RCC 7860 (cell line): Measurements from ENCODE around the gene SFN.
A peak's percentile ranks its signal among the peaks of the same experiment; 100 is the strongest.
"Not testable (repeated sequence)": the region's sequence is repeated elsewhere in the genome, so short reads cannot be mapped to it uniquely, and the experiment has no call there.

Experiments used
- DNase-seq: peaks from one replicate; pipeline ENCODE4 v3.0.0-alpha.2; 2015; ENCODE audit warnings: low spot score
- FAIRE-seq: peaks from 2 replicates; lab custom pipeline; 2012; peaks lifted over from hg19 to GRCh38; lab: Jason Lieb, UNC

SFN gene

GRCh38 chr1:26838474-26839338 lies 24.2 kb upstream of the SFN start:
- DNase-seq (no peak), FAIRE-seq (no peak)

DNA sequence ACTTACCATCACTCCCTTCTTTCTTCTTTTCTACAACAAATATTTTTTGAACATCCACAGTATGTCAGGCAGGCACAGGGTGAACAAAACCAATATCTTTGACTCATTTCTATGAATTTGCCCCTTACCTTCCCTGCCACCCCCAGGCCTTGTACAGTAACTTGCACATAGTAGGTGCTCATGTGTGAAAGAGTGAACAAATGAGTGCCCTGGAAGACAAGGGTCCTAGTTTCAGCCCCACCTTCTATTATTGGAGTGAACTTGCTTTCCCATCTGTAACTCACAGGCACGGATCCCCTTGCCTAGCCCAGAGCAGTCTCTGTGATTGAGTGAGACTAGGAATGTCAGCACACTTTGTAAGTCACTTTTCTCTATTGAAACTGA lies 23.6 kb upstream of the SFN start:
- DNase-seq (no peak), FAIRE-seq (no peak)

GRCh38 chr1:26839779-26840178 lies 23.2 kb upstream of the SFN start:
- no peak for FAIRE-seq

DNA sequence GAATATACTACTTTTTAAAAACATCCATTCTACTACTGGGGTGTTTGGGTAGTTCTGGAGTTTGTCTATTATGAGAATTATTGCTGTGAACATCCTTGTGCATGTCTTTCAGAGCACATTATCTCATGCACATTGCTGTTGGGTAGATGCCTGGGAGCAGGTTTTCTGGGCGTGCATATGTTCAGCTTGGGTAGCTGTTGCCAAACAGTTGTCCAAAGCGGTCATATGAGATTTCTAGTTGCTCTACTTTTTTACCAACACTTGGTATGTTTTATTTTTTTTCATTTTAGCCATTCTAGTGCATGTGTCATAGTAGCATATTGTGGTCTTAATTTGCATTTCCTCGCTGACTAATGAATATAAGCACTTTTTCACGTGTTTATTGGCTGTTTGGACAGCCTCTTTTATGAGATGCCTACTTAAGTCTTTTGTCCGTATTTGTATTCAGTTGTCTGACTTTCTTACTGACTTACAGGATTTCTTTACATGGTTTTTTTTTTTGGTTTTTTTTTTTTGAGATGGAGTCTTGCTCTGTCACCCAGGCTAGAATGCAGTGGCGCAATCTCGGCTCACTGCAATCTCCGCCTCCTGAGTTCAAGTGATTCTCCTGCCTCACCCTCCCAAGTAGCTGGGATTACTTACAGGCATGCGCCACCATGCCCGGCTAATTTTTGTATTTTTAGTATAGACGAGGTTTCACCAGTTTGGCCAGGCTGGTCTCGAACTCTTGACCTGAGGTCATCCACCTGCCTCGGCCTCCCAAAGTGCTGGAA lies 18.3 kb upstream of the SFN start:
- FAIRE-seq: no peak
- no peak for DNase-seq

More at GRCh38 chr1:26839779-26840178, 23.2 kb upstream of the SFN start:
- no peak for DNase-seq

GRCh38 chr1:26847826-26848225 lies 15.1 kb upstream of the SFN start:
- FAIRE-seq, DNase-seq: not testable (repeated sequence)

DNA sequence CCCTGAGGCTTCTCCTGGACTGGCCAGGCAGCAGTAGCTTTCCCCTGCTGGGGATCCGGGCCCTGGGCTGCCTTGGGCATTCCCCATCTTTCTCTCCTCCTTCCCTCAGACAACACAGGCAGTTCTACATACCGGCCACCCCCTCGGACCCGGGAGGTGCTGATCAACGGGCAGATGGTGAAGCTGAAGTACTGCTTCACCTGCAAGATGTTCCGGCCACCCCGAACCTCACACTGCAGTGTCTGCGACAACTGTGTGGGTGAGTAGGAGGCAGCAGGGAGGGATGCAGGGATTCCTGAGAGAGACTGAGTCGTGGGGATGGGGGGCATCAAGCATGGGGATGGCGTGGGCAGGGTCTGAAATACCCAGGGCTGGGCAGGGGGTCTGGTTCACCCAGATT lies 14.4 kb upstream of the SFN start:
- FAIRE-seq (no peak), DNase-seq (no peak)

DNA sequence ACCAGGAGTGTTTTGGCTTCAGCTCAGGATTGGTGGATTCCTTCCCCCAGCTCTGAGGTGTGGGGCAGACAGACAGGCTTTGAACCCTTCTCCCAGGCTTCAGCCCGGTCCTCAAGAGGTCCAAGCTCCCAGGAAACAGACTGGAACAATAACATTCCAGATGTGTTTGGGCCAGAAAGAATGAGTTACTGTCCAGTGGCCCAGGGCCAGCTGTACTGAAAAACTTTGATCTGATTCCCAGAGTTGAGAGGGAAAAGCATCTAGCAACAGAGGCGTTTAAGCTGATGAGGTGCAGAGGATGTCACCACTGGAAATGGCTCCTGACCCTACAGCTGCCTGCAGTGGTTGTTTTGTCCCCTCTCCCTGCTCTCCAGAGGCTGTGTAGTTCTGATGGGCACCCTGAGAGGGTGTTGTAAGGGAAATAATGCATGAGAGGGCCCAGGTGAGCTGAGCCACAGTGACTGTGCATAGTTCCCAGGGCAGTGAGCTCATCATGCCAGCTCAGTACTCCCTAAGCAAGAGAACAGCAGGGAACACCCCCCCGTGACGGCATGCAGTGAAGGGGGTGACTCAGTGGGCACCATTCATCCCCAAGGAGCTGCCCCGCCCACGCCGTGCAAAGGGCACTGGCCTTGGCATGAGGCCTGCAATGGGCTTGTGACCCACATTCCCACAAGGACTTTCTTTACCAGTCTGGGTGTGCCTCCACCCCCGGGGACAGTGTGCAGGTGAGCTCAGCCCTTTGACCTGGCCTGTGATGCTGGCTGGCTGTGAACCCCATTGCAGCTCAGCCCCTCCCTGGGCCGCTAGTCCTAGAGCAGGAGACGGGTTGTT lies 13.8 kb upstream of the SFN start:
- FAIRE-seq (peak; percentile 90), DNase-seq (peak; percentile 93)

GRCh38 chr1:26851106-26851684 lies 11.8 kb upstream of the SFN start:
- no peak for DNase-seq
- no peak for FAIRE-seq

GRCh38 chr1:26852701-26853100 lies 10.2 kb upstream of the SFN start:
- no peak for DNase-seq
- no peak for FAIRE-seq

DNA sequence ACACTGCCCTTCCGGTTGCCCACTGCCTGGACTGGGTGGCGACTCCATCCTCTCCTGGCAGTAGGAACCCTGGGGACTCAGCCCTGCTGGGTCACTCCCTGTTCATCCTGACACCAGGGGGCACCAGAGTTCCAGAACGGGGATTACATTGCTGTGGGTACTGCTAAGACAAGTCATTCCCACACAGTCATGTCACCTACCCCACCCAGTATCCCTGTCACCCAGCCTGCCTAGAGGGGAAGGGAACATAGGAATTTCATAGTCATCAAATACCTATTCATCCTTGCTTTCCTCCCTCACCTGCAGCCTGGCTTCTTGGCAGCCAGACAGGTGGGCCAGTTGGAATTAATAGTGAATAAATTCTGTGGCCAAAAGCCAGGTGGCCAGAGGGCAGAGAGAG lies 9.8 kb upstream of the SFN start:
- FAIRE-seq (peak; percentile 67), DNase-seq (peak; percentile 85)

GRCh38 chr1:26853600-26853999 lies 9.3 kb upstream of the SFN start:
- DNase-seq: no peak
- FAIRE-seq: no peak

- DNase-seq (no peak), FAIRE-seq (no peak)
Measured at GRCh38 chr1:26854906-26855305, 8.0 kb upstream of the SFN start.

DNA sequence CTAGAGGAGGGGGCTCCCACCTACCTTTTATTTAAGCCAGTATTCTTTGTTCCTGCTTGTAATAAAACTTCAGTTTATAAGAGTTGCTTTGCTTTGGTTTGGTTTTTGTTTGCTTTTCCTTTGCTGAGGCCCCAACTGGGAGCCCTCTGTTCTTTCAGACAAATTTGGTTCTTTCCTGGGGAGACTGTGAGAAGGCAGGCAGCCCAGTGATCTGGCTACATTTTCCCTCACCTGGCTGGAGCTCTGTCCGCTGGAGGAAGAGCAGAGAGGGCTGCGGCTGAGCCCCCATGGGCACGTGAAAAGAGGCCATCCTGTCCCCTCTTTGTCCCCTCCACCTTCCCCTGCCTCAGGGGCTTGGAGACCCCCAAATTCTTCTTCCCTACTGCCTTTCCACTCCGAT lies 7.3 kb upstream of the SFN start:
- FAIRE-seq (no peak), DNase-seq (no peak)

GRCh38 chr1:26856181-26856580 lies 6.8 kb upstream of the SFN start:
- FAIRE-seq (no peak), DNase-seq (no peak)

GRCh38 chr1:26856604-26857469 lies 6.1 kb upstream of the SFN start:
- no peak for FAIRE-seq
- DNase-seq: no peak

DNA sequence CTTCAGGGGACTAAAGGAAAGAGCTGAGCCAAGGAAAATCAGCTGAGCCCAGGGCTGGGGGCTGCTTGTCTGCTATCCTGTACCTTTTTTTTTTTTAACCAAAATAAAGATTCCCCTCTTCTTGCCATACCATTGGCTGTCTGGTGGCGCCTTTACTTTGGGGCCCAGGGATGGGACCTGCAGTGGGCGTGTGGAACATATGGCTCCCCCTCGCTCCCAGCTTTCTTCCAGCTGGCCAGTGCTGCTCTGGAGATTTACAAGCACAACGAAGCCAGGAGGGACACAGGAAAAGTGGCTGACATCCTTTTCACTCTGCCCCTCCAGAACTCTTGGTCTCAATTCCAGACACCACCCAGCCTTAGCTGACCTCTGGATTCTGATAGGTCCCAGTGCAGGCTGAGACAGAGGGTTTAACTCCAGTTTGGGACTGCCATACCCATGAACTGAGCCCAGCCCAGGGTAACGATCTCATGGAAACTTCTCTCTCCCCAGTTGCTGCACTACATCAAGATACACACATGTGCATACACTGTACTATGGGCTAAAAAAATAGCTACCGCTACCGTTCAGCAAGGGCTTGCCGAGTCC lies 5.4 kb upstream of the SFN start:
- no peak for DNase-seq
- FAIRE-seq: no peak

DNA sequence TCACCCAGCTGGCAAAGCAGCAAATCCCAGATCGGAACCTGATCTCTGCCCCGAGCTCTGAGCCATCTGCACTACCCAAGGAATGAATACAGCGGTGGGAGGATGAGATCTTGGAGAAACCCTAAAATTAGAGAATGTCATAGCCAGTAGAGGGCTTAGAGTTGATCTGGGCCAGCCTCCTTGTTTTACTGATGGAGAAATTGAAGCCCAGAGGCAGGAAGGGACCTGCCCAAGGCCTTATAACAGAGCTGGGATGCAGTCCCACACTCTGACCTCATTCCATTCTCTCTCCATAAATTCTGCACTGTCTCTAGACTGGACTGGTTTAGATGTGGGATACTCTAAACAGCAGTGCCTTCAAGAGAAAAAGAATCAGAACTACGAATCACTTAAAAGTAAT lies 4.8 kb upstream of the SFN start:
- no peak for FAIRE-seq
- no peak for DNase-seq

DNA sequence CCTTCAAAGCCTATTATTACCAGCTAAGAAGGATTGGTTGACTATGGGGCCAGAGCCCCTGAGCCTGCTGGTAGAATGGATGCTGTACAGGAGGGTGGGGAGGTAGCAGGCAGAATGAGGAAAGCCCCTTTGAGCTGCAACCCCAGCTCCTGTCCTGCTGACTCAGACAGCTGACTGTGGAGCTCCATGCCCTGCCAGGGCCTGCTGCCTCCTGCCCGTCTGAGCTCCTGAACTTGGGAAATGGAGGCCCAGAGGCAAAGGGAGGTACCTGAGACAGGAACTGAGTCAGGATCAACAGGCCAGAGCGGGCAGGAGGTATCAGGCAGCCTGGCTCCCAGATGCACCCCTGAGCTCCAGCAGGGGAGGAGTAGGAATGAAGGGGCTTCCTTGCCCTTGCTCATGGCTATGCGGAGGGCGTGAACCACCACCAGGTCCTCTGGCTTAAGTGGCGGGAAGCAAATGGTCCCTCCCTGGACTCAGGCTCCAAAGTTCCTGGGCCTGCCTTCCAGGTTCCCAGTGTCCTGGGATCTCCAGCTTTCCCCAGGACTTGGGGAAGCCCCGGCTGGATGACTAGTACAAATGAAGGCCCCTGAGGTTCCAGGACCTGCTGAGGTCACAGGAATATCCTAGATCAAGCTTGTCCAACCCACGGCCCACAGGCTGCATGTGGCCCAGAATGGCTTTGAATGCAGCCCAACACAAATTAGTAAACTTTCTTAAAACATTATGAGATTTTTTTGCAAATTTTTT lies 3.9 kb upstream of the SFN start:
- DNase-seq: peak; percentile 52
- no peak for FAIRE-seq

DNA sequence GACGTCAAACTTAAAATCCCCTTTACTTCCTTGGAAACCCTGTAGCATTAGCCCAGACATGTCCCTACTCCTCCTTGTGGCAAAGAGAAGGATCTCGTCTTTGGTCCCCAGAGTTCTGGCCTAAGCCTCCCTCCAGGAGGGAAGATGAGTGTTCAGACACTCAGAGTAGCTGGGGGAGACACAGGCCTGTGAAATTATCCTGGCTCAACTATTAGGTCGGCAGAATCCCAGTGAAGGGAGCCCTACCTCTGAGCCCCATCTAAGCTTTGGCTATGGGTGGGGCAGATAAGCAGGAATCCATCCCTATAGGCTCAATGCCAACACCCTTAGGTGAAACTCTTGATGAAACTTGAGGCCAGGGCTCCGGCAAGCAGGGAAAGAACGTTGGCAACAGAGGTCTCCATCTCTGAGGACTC lies 1.7 kb upstream of the SFN start:
- FAIRE-seq (no peak), DNase-seq (peak; percentile 12)
